Upper lobe of left lung (tissue), 4 donors: ENCODE data around the gene DNALI1.

Experiments used
- POLR2AphosphoS5 ChIP-seq, 2 donors: sonication (generic); formaldehyde crosslinking; IDR thresholded peaks; one replicate each; pipeline ENCODE4 v1.5.1; 2017; ENCODE audit warnings: antibody characterized with exemption in 2 of 2
- TF ChIP-seq, protein P1 (sequence below), 6 experiments: fragments of 450-650 bp in 4 of 6; fragments of 200-600 bp in 2 of 6; sonication (generic) in 2 of 6; IDR thresholded peaks; one replicate each; pipeline ENCODE4 v1.5.1; 2016 to 2019; ENCODE audit warnings: antibody characterized with exemption in 6 of 6

DNA sequence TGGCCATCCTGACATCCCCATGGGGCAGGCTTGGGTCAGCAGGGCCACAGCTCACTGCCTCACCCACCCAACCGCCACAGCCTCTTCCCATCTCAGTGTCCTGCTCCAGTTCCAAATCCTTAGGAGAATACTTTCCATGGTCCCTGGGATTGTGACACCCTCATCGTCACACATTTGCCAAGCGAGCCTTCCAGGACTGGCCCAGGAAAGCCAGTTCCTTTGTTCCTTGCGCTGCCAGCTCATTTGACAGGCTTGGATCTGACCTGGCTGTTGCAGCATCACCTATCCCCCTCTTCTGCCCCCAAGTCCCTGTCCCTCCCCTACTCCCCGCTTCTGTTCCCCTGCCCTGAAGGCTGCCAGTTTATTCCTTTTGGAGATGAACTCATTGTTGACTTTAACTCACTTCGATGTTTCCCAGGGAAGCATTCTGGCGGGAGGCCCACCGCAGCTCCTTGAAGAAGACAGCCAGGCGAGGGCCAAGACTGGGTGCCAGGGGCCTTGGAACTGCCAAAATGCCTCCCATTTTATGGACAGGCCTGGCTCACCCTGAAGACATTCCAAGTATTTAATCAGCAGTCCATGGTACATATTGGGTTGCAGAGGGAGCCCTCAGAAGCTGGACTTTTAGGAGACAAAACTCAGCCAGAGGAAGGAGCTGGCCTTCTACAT lies 49.2 kb downstream of the DNALI1 start:
- TF ChIP-seq, protein P1, sequence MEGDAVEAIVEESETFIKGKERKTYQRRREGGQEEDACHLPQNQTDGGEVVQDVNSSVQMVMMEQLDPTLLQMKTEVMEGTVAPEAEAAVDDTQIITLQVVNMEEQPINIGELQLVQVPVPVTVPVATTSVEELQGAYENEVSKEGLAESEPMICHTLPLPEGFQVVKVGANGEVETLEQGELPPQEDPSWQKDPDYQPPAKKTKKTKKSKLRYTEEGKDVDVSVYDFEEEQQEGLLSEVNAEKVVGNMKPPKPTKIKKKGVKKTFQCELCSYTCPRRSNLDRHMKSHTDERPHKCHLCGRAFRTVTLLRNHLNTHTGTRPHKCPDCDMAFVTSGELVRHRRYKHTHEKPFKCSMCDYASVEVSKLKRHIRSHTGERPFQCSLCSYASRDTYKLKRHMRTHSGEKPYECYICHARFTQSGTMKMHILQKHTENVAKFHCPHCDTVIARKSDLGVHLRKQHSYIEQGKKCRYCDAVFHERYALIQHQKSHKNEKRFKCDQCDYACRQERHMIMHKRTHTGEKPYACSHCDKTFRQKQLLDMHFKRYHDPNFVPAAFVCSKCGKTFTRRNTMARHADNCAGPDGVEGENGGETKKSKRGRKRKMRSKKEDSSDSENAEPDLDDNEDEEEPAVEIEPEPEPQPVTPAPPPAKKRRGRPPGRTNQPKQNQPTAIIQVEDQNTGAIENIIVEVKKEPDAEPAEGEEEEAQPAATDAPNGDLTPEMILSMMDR (IDR thresholded peaks at IDR 0.05), result no peak
- no peak for TF ChIP-seq POLR2AphosphoS5 (IDR thresholded peaks at IDR 0.05)
